ENCODE results near the gene ICE1.
"Not testable (repeated sequence)": the region's sequence is repeated elsewhere in the genome, so short reads cannot be mapped to it uniquely, and the experiment has no call there.

ICE1 gene

DNA sequence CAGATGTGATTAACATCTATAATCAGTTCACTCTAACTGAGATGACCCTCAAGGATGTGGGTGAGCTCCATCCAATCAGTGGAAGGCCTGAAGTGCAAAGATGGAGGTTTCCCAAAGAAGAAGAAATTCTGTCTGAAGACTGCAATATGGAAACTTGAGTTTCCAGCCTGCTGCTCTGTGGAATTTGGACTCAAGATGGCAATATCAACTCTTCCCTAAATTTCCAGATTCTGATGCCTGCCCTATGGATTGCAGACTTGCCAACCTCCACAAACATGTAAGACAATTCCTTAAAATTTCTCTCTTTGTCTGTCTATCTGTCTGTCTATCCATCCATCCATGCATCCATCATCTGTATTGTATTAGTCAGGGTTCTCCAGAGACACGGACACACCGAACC, 85.9 kb downstream of the ICE1 start:
- no peak for TF ChIP-seq GABPA (IDR thresholded peaks at IDR 0.05; ENCODE audit: low read depth)
- no peak for TF ChIP-seq SPI1 (IDR thresholded peaks at IDR 0.05; ENCODE audit: borderline replicate concordance, low read depth)
- TF ChIP-seq, protein P1, sequence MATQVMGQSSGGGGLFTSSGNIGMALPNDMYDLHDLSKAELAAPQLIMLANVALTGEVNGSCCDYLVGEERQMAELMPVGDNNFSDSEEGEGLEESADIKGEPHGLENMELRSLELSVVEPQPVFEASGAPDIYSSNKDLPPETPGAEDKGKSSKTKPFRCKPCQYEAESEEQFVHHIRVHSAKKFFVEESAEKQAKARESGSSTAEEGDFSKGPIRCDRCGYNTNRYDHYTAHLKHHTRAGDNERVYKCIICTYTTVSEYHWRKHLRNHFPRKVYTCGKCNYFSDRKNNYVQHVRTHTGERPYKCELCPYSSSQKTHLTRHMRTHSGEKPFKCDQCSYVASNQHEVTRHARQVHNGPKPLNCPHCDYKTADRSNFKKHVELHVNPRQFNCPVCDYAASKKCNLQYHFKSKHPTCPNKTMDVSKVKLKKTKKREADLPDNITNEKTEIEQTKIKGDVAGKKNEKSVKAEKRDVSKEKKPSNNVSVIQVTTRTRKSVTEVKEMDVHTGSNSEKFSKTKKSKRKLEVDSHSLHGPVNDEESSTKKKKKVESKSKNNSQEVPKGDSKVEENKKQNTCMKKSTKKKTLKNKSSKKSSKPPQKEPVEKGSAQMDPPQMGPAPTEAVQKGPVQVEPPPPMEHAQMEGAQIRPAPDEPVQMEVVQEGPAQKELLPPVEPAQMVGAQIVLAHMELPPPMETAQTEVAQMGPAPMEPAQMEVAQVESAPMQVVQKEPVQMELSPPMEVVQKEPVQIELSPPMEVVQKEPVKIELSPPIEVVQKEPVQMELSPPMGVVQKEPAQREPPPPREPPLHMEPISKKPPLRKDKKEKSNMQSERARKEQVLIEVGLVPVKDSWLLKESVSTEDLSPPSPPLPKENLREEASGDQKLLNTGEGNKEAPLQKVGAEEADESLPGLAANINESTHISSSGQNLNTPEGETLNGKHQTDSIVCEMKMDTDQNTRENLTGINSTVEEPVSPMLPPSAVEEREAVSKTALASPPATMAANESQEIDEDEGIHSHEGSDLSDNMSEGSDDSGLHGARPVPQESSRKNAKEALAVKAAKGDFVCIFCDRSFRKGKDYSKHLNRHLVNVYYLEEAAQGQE (IDR thresholded peaks at IDR 0.05; ENCODE audit: insufficient replicate concordance, low read depth), result no peak
- TF ChIP-seq, protein P2, sequence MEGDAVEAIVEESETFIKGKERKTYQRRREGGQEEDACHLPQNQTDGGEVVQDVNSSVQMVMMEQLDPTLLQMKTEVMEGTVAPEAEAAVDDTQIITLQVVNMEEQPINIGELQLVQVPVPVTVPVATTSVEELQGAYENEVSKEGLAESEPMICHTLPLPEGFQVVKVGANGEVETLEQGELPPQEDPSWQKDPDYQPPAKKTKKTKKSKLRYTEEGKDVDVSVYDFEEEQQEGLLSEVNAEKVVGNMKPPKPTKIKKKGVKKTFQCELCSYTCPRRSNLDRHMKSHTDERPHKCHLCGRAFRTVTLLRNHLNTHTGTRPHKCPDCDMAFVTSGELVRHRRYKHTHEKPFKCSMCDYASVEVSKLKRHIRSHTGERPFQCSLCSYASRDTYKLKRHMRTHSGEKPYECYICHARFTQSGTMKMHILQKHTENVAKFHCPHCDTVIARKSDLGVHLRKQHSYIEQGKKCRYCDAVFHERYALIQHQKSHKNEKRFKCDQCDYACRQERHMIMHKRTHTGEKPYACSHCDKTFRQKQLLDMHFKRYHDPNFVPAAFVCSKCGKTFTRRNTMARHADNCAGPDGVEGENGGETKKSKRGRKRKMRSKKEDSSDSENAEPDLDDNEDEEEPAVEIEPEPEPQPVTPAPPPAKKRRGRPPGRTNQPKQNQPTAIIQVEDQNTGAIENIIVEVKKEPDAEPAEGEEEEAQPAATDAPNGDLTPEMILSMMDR (IDR thresholded peaks at IDR 0.05; ENCODE audit: insufficient read depth, low read length), result no peak
- TF ChIP-seq POLR2AphosphoS5 (IDR thresholded peaks at IDR 0.05; ENCODE audit: low read depth), result no peak

DNA sequence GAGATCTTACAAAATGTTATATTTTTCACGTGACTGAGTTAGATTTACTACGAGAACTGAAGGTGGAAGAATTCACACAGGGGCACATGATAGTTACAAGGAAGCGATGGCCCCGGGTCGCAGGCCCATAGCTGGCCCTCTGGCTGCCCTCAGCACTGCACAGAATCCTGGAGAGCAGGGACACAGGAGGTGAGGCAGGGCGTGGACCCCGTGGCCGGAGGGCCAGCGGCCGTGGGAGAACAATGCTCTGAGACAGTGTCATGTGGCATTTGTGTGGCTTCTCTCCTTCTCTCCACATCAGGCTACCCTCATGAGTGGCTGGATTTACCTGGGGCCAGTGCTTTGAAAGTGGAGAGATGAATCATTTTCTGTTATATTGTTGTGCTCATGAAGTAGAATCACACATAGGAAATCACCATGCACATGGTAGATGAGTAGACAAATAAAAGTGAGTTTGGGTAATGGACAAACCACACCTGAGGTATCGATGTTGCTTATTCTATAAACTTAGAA, 89.5 kb downstream of the ICE1 start:
- no peak for DNase-seq (ENCODE audit: low read depth in 1 of 2, low spot score in 1 of 2)
- H3K4me3 ChIP-seq (replicated peaks; ENCODE audit: insufficient read depth, low read length), result no peak overlapping the region
- no peak for TF ChIP-seq GABPA (IDR thresholded peaks at IDR 0.05; ENCODE audit: low read depth)
- TF ChIP-seq, protein P1 (IDR thresholded peaks at IDR 0.05; ENCODE audit: insufficient replicate concordance, low read depth), result no peak
- no peak for TF ChIP-seq POLR2AphosphoS5 (IDR thresholded peaks at IDR 0.05; ENCODE audit: low read depth)
- TF ChIP-seq, protein P2 (IDR thresholded peaks at IDR 0.05; ENCODE audit: insufficient read depth, low read length), result no peak
- no peak for TF ChIP-seq SPI1 (IDR thresholded peaks at IDR 0.05; ENCODE audit: borderline replicate concordance, low read depth)
- no peak overlapping the region for H3K27ac ChIP-seq (replicated peaks)
- no peaks in the 10 kb centered on the region for H3K27me3 ChIP-seq (ENCODE audit: insufficient read depth, poor library complexity, severe bottlenecking)

More for the DNA sequence above, 85.9 kb downstream of the ICE1 start:
- Histone ChIP-seq H3K27me3 (ENCODE audit: insufficient read depth, poor library complexity, severe bottlenecking) (peaks cover 3% of the 10 kb centered on the region), H3K27ac (replicated peaks) (no peak overlapping the region), H3K4me3 (replicated peaks; ENCODE audit: insufficient read depth, low read length) (no peak overlapping the region)
- DNase-seq (ENCODE audit: low read depth in 1 of 2, low spot score in 1 of 2), result no peak

DNA sequence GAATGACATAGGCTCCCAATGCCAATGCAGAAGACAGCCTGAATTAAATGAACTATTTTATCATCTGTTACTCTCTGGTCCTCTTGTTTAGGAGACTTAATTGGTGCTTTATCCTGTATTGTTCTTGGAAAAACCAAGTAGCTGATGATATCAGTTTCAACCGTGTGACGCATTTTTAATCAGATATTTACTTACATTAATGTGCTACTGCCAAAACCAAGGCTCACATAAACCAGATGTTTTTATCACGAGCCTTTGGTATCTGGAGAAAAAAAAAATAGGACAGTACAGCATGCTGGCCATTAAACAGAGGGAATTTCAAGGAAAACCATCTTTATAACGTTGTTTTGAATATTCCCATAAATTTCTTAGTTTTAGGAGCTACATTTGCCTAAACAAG, 90.1 kb downstream of the ICE1 start:
- no peak for TF ChIP-seq POLR2AphosphoS5 (IDR thresholded peaks at IDR 0.05; ENCODE audit: low read depth)

DNA sequence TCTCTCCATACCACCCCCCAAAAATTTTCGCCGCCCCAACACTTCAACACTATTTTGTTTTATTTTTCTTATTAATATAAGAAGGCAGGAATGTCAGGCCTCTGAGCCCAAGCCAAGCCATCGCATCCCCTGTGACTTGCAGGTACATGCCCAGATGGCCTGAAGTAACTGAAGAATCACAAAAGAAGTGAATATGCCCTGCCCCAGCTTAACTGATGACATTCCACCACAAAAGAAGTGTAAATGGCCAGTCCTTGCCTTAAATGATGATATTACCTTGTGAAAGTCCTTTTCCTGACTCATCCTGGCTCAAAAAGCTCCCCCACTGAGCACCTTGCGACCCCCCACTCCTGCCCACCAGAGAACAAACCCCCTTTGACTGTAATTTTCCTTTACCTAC, 98.1 kb downstream of the ICE1 start:
- not testable (repeated sequence) for H3K4me3 ChIP-seq (replicated peaks; ENCODE audit: insufficient read depth, low read length); H3K27ac ChIP-seq (replicated peaks); DNase-seq (ENCODE audit: low read depth in 1 of 2, low spot score in 1 of 2); H3K27me3 ChIP-seq (ENCODE audit: insufficient read depth, poor library complexity, severe bottlenecking)

More for the DNA sequence above, 90.1 kb downstream of the ICE1 start:
- no peak overlapping the region for H3K4me3 ChIP-seq (replicated peaks; ENCODE audit: insufficient read depth, low read length)
- no peak for DNase-seq (ENCODE audit: low read depth in 1 of 2, low spot score in 1 of 2)
- H3K27ac ChIP-seq (replicated peaks), result no peak overlapping the region
- H3K27me3 ChIP-seq (ENCODE audit: insufficient read depth, poor library complexity, severe bottlenecking), result no peaks in the 10 kb centered on the region

DNA sequence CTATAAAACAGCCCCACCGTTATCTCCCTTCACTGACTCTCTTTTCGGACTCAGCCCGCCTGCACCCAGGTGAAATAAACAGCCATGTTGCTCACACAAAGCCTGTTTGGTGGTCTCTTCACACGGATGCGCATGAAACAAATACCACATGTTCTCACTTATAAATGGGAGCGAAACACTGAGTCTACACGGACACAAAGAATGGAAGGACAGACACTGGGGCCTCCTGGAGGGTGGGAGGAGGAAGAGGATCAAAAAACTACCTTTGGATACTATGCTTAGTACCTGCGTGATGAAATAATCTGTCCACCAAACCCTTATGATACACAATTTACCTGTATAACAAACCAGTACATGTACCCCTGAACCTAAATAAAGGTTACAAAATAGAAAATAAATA, 98.6 kb downstream of the ICE1 start:
- H3K4me3 ChIP-seq (replicated peaks; ENCODE audit: insufficient read depth, low read length), result no peak overlapping the region
- DNase-seq (ENCODE audit: low read depth in 1 of 2, low spot score in 1 of 2), result no peak
- TF ChIP-seq GABPA (IDR thresholded peaks at IDR 0.05; ENCODE audit: low read depth), result no peak
- TF ChIP-seq, protein P2 (IDR thresholded peaks at IDR 0.05; ENCODE audit: insufficient read depth, low read length), result no peak
- H3K27ac ChIP-seq (replicated peaks), result no peak overlapping the region
- H3K27me3 ChIP-seq (ENCODE audit: insufficient read depth, poor library complexity, severe bottlenecking), result no peaks in the 10 kb centered on the region

Data from HL-60 (cell line).